ENCODE data around the gene KRTAP10-8. TPM values are rescaled to one million over a fixed set of nuclear protein-coding genes. Genes with fewer than 3 reads are reported as not detected.
"Not testable (repeated sequence)": the region's sequence is repeated elsewhere in the genome, so short reads cannot be mapped to it uniquely, and the experiment has no call there.

The KRTAP10-8 gene
- total RNA-seq, 1 experiment from 2014 or later = not detected

- CTCF ChIA-PET = no interaction called here
- no peak for TF ChIP-seq CTCF (IDR thresholded peaks at IDR 0.05; ENCODE audit: unreplicated experiment)
- no peaks in the 10 kb centered on the region for H3K4me1 Mint-ChIP-seq (ENCODE audit: low read depth, unreplicated experiment)
- BruUV-seq (replicated peaks) = no TSS peak
- no peak overlapping the region for H3K27ac Mint-ChIP-seq (ENCODE audit: unreplicated experiment)
- peaks cover 15% of the 10 kb centered on the region for H3K9me3 Mint-ChIP-seq (ENCODE audit: low read depth, unreplicated experiment)
- no peak for DNase-seq
- H3K36me3 Mint-ChIP-seq (ENCODE audit: insufficient read depth, unreplicated experiment) = no peaks in the 10 kb centered on the region
- H3K4me3 Mint-ChIP-seq (ENCODE audit: low read depth, unreplicated experiment) = no peak overlapping the region
- H3K27me3 Mint-ChIP-seq (ENCODE audit: unreplicated experiment) = peaks cover 70% of the 10 kb centered on the region
- intact Hi-C loops (cut with micrococcal nuclease; ENCODE audit: unreplicated experiment) = no loop called here
These were observed 18.6 kb downstream of the KRTAP10-8 start for GRCh38 chr21:44630440-44630839.

GRCh38 chr21:44632067-44632466 lies 20.2 kb downstream of the KRTAP10-8 start:
- H3K9me3 Mint-ChIP-seq (ENCODE audit: low read depth, unreplicated experiment) = peaks cover 15% of the 10 kb centered on the region
- intact Hi-C loops (cut with micrococcal nuclease; ENCODE audit: unreplicated experiment) = no loop called here

GRCh38 chr21:44636209-44637017 lies 24.5 kb downstream of the KRTAP10-8 start:
- Mint-ChIP-seq H3K27me3 (ENCODE audit: unreplicated experiment) (peaks cover 92% of the 10 kb centered on the region), H3K36me3 (ENCODE audit: insufficient read depth, unreplicated experiment) (no peaks in the 10 kb centered on the region), H3K4me3 (ENCODE audit: low read depth, unreplicated experiment) (no peak overlapping the region), H3K4me1 (ENCODE audit: low read depth, unreplicated experiment) (no peaks in the 10 kb centered on the region), H3K9me3 (ENCODE audit: low read depth, unreplicated experiment) (peaks cover 14% of the 10 kb centered on the region), H3K27ac (ENCODE audit: unreplicated experiment) (no peak overlapping the region)
- CTCF ChIA-PET = no interaction called here
- intact Hi-C loops (cut with micrococcal nuclease; ENCODE audit: unreplicated experiment) = no loop called here
- TF ChIP-seq CTCF (IDR thresholded peaks at IDR 0.05; ENCODE audit: unreplicated experiment) = no peak
- BruUV-seq (replicated peaks) = no TSS peak
- DNase-seq = no peak

More at GRCh38 chr21:44632067-44632466, 20.2 kb downstream of the KRTAP10-8 start:
- no peak for TF ChIP-seq CTCF (IDR thresholded peaks at IDR 0.05; ENCODE audit: unreplicated experiment)
- DNase-seq = no peak
- CTCF ChIA-PET = no interaction called here
- peaks cover 82% of the 10 kb centered on the region for H3K27me3 Mint-ChIP-seq (ENCODE audit: unreplicated experiment)
- no TSS peak for BruUV-seq (replicated peaks)
- no peaks in the 10 kb centered on the region for H3K4me1 Mint-ChIP-seq (ENCODE audit: low read depth, unreplicated experiment)
- no peak overlapping the region for H3K27ac Mint-ChIP-seq (ENCODE audit: unreplicated experiment)
- H3K4me3 Mint-ChIP-seq (ENCODE audit: low read depth, unreplicated experiment) = no peak overlapping the region
- no peaks in the 10 kb centered on the region for H3K36me3 Mint-ChIP-seq (ENCODE audit: insufficient read depth, unreplicated experiment)

GRCh38 chr21:44637018-44637850 lies 25.4 kb downstream of the KRTAP10-8 start, which contains the start of gene KRTAP10-10:
TSS of gene KRTAP10-10 (plus strand) at chr21:44637356. CDS start at chr21:44637418, 62 bp downstream.
- TF ChIP-seq CTCF (IDR thresholded peaks at IDR 0.05; ENCODE audit: unreplicated experiment) = no peak
- no peak within 1 kb of the TSS for H3K4me3 Mint-ChIP-seq (ENCODE audit: low read depth, unreplicated experiment)
- H3K27me3 Mint-ChIP-seq (ENCODE audit: unreplicated experiment) = peaks cover 91% of the 10 kb centered on the region
- BruUV-seq (replicated peaks) = no TSS peak
- intact Hi-C loops (cut with micrococcal nuclease; ENCODE audit: unreplicated experiment) = no loop called here
- no peak within 1 kb of the TSS for H3K27ac Mint-ChIP-seq (ENCODE audit: unreplicated experiment)
- CTCF ChIA-PET = no interaction called here
- DNase-seq = no peak
- peaks cover 9% of the 10 kb centered on the region for H3K9me3 Mint-ChIP-seq (ENCODE audit: low read depth, unreplicated experiment)
- H3K36me3 Mint-ChIP-seq (ENCODE audit: insufficient read depth, unreplicated experiment) = no peaks in the 10 kb centered on the region
- no peaks in the 10 kb centered on the region for H3K4me1 Mint-ChIP-seq (ENCODE audit: low read depth, unreplicated experiment)

GRCh38 chr21:44637851-44638348 lies 26.0 kb downstream of the KRTAP10-8 start:
- H3K4me3 Mint-ChIP-seq (ENCODE audit: low read depth, unreplicated experiment); CTCF ChIA-PET; H3K27ac Mint-ChIP-seq (ENCODE audit: unreplicated experiment); BruUV-seq (replicated peaks); H3K4me1 Mint-ChIP-seq (ENCODE audit: low read depth, unreplicated experiment); intact Hi-C loops (cut with micrococcal nuclease; ENCODE audit: unreplicated experiment); H3K9me3 Mint-ChIP-seq (ENCODE audit: low read depth, unreplicated experiment); H3K36me3 Mint-ChIP-seq (ENCODE audit: insufficient read depth, unreplicated experiment); DNase-seq: not testable (repeated sequence)
- H3K27me3 Mint-ChIP-seq (ENCODE audit: unreplicated experiment) = peaks cover 92% of the 10 kb centered on the region

- H3K4me3 Mint-ChIP-seq (ENCODE audit: low read depth, unreplicated experiment); DNase-seq; CTCF ChIA-PET; BruUV-seq (replicated peaks); H3K4me1 Mint-ChIP-seq (ENCODE audit: low read depth, unreplicated experiment); H3K9me3 Mint-ChIP-seq (ENCODE audit: low read depth, unreplicated experiment); H3K36me3 Mint-ChIP-seq (ENCODE audit: insufficient read depth, unreplicated experiment); intact Hi-C loops (cut with micrococcal nuclease; ENCODE audit: unreplicated experiment); H3K27ac Mint-ChIP-seq (ENCODE audit: unreplicated experiment): not testable (repeated sequence)
- H3K27me3 Mint-ChIP-seq (ENCODE audit: unreplicated experiment) = peaks cover 89% of the 10 kb centered on the region
These were observed 26.8 kb downstream of the KRTAP10-8 start for GRCh38 chr21:44638506-44639330.

Measured in Calu3 (cell line).